Neural crest cell (in vitro differentiated cells): ENCODE measurements around the gene XRCC2. TPM values are rescaled to one million over a fixed set of nuclear protein-coding genes. Genes with fewer than 3 reads are reported as not detected.
"Not testable (repeated sequence)": the region's sequence is repeated elsewhere in the genome, so short reads cannot be mapped to it uniquely, and the experiment has no call there.

Experiments
- DNase-seq: peaks from one replicate; pipeline ENCODE4 v3.0.0; 2021; ENCODE audit warnings: low read depth, mixed read lengths, low spot score
- H3K27ac Mint-ChIP-seq: one replicate; pipeline ENCODE4 v1.8.0; 2021; ENCODE audit warnings: mild to moderate bottlenecking, mixed read lengths; ENCODE audit not compliant: unreplicated experiment
- H3K27me3 Mint-ChIP-seq: 2 replicates; pipeline ENCODE4 v1.8.0; 2021; ENCODE audit warnings: low read depth, mild to moderate bottlenecking, mixed read lengths
- H3K36me3 Mint-ChIP-seq: 2 replicates; pipeline ENCODE4 v1.8.0; 2021; ENCODE audit warnings: low read depth, mild to moderate bottlenecking, mixed read lengths
- H3K4me1 Mint-ChIP-seq: 2 replicates; pipeline ENCODE4 v1.8.0; 2021; ENCODE audit warnings: mixed read lengths
- H3K4me3 Mint-ChIP-seq: one replicate; pipeline ENCODE4 v1.8.0; 2021; ENCODE audit warnings: mild to moderate bottlenecking, mixed read lengths
- H3K9me3 Mint-ChIP-seq: 2 replicates; pipeline ENCODE4 v1.8.0; 2021; ENCODE audit warnings: mixed read lengths
- total RNA-seq: library from RNA; stranded (reverse); gene quantifications from 2 replicates; pipeline ENCODE4 v1.2.1, GENCODE V29; 2021
- TF ChIP-seq, protein P1 (sequence below): fragments of 200-600 bp; sonication (generic); conservative IDR thresholded peaks from 2 replicates; pipeline ENCODE4 v1.5.0; 2021; ENCODE audit warnings: antibody characterized with exemption, mild to moderate bottlenecking

Gene XRCC2
- total RNA-seq, 1 donor from 2014 or later: 28.2 TPM

DNA sequence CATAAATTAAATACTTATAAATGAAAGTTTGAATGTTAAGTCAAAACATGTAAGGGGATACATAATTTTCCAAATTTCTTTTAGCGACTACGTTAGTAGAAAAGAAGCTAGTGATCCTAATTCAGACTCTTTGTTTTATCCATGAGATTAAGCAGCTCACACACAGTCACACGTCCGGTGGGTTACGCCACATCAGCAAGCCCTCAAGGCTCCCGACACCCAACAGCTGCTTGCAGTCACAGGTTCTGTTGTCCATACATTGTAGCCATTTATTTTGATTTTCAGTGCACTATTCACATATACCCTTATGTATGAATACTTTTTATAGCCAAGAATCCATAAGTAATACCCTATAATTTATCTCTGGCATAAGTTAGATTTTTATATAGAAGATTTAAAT is 39.5 kb downstream of the XRCC2 start:
- H3K27me3 Mint-ChIP-seq: no peaks in the 10 kb centered on the region
- peaks cover 3% of the 10 kb centered on the region for H3K36me3 Mint-ChIP-seq
- no peaks in the 10 kb centered on the region for H3K9me3 Mint-ChIP-seq
- TF ChIP-seq, protein P1, sequence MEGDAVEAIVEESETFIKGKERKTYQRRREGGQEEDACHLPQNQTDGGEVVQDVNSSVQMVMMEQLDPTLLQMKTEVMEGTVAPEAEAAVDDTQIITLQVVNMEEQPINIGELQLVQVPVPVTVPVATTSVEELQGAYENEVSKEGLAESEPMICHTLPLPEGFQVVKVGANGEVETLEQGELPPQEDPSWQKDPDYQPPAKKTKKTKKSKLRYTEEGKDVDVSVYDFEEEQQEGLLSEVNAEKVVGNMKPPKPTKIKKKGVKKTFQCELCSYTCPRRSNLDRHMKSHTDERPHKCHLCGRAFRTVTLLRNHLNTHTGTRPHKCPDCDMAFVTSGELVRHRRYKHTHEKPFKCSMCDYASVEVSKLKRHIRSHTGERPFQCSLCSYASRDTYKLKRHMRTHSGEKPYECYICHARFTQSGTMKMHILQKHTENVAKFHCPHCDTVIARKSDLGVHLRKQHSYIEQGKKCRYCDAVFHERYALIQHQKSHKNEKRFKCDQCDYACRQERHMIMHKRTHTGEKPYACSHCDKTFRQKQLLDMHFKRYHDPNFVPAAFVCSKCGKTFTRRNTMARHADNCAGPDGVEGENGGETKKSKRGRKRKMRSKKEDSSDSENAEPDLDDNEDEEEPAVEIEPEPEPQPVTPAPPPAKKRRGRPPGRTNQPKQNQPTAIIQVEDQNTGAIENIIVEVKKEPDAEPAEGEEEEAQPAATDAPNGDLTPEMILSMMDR: no peak
- DNase-seq: no peak
- no peak overlapping the region for H3K27ac Mint-ChIP-seq
- no peaks in the 10 kb centered on the region for H3K4me1 Mint-ChIP-seq
- H3K4me3 Mint-ChIP-seq: no peak overlapping the region

GRCh38 chr7:152633504-152633903 is 42.4 kb downstream of the XRCC2 start:
- Mint-ChIP-seq H3K9me3 (no peaks in the 10 kb centered on the region), H3K27ac (no peak overlapping the region), H3K36me3 (no peaks in the 10 kb centered on the region), H3K27me3 (no peaks in the 10 kb centered on the region), H3K4me3 (no peak overlapping the region), H3K4me1 (no peaks in the 10 kb centered on the region)
- TF ChIP-seq, protein P1: no peak
- no peak for DNase-seq

- TF ChIP-seq, protein P1: no peak
- Mint-ChIP-seq H3K36me3 (no peaks in the 10 kb centered on the region), H3K27me3 (no peaks in the 10 kb centered on the region), H3K27ac (no peak overlapping the region), H3K9me3 (no peaks in the 10 kb centered on the region), H3K4me3 (no peak overlapping the region), H3K4me1 (no peaks in the 10 kb centered on the region)
- DNase-seq: no peak
Observed at GRCh38 chr7:152633072-152633471, 42.9 kb downstream of the XRCC2 start.

DNA sequence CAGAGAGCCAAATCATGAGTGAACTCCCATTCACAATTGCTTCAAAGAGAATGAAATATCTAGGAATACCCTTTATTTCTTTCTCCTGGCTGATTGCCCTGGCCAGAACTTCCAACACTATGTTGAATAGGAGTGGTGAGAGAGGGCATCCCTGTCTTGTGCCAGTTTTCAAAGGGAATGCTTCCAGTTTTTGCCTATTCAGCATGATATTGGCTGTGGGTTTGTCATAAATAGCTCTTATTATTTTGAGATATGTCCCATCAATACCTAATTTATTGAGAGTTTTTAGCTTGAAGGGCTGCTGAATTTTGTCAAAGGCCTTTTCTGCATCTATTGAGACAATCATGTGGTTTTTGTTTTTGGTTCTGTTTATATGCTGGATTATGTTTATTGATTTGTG is 47.2 kb downstream of the XRCC2 start:
- not testable (repeated sequence) for DNase-seq, H3K4me1 Mint-ChIP-seq, H3K27me3 Mint-ChIP-seq, H3K27ac Mint-ChIP-seq, H3K9me3 Mint-ChIP-seq, H3K36me3 Mint-ChIP-seq, H3K4me3 Mint-ChIP-seq

- no peaks in the 10 kb centered on the region for H3K27me3 Mint-ChIP-seq
- no peaks in the 10 kb centered on the region for H3K4me1 Mint-ChIP-seq
- H3K27ac Mint-ChIP-seq: no peak overlapping the region
- H3K9me3 Mint-ChIP-seq: no peaks in the 10 kb centered on the region
- H3K36me3 Mint-ChIP-seq: no peaks in the 10 kb centered on the region
- H3K4me3 Mint-ChIP-seq: no peak overlapping the region
- no peak for DNase-seq
- TF ChIP-seq, protein P1: no peak
Observed at GRCh38 chr7:152624228-152624627, 51.7 kb downstream of the XRCC2 start.

DNA sequence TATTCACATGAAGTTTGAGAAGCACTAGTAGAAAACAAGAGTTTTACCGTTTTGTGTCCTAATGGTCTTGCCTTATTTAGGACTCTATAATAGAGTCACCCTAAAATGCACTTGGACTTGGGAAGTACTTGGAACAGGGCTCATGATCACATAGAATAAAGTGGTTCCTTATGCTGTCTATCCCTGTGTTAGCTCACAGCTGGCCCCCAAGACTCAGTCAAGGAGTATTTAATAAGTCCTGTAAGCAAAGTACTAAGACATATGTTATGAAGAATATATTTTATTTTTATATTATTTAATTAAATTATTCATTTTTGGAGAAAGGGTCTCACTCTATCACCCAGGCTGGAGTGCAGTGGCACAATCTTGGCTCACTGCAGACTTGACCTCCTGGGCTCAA is 54.5 kb downstream of the XRCC2 start:
- no peaks in the 10 kb centered on the region for H3K27me3 Mint-ChIP-seq
- no peak for DNase-seq
- TF ChIP-seq, protein P1: no peak
- H3K4me3 Mint-ChIP-seq: no peak overlapping the region
- no peaks in the 10 kb centered on the region for H3K36me3 Mint-ChIP-seq
- peaks cover 7% of the 10 kb centered on the region for H3K4me1 Mint-ChIP-seq
- peaks cover 3% of the 10 kb centered on the region for H3K9me3 Mint-ChIP-seq
- H3K27ac Mint-ChIP-seq: no peak overlapping the region
